Liver (tissue), 3 donors: ENCODE measurements around the gene UBE2U.

Source experiments
- CTCF ChIP-seq: fragments of 150-350 bp; IDR thresholded peaks from 2 replicates; pipeline ENCODE4 v1.5.1; 2017; ENCODE audit warnings: improper control_type of control experiment, low read depth, low read length; ENCODE audit not compliant: missing input control
- FOXA1 ChIP-seq: IDR thresholded peaks from 2 replicates; pipeline ENCODE4 v1.6.1; 2016; ENCODE audit warnings: antibody characterized with exemption
- GABPA ChIP-seq, 2 donors: IDR thresholded peaks in 1 of 2; conservative IDR thresholded peaks in 1 of 2; 2 replicates each; pipeline ENCODE4 v1.6.1; 2016; ENCODE audit warnings: antibody characterized with exemption in 2 of 2, mild to moderate bottlenecking in 1 of 2, moderate library complexity in 1 of 2
- HNF4G ChIP-seq: IDR thresholded peaks from 2 replicates; pipeline ENCODE4 v1.6.1; 2016; ENCODE audit warnings: antibody characterized with exemption
- JUND ChIP-seq, 2 donors: IDR thresholded peaks; 2 replicates each; pipeline ENCODE4 v1.6.1; 2016; ENCODE audit warnings: antibody characterized with exemption in 2 of 2
- NR2F2 ChIP-seq: IDR thresholded peaks from 2 replicates; pipeline ENCODE4 v1.6.1; 2016; ENCODE audit warnings: antibody characterized with exemption
- RAD21 ChIP-seq, 2 donors: IDR thresholded peaks; 2 replicates each; pipeline ENCODE4 v1.6.1; 2016; ENCODE audit warnings: antibody characterized with exemption in 2 of 2, mild to moderate bottlenecking in 2 of 2
- REST ChIP-seq: IDR thresholded peaks from 2 replicates; pipeline ENCODE4 v1.6.1; 2016; ENCODE audit warnings: antibody characterized with exemption, mild to moderate bottlenecking
- RXRA ChIP-seq, 2 donors: IDR thresholded peaks; 2 replicates each; pipeline ENCODE4 v1.6.1; 2017 to 2018; ENCODE audit warnings: antibody characterized with exemption in 2 of 2, mild to moderate bottlenecking in 1 of 2
- TAF1 ChIP-seq: conservative IDR thresholded peaks from 2 replicates; pipeline ENCODE4 v1.6.1; 2016; ENCODE audit warnings: antibody characterized with exemption, mild to moderate bottlenecking
- ZBTB33 ChIP-seq: IDR thresholded peaks from 2 replicates; pipeline ENCODE4 v1.6.1; 2016; ENCODE audit warnings: antibody characterized with exemption
- donor health status: healthy.
- donor health status: healthy.

- TF ChIP-seq CTCF (no peak), REST (no peak), FOXA1 (no peak), JUND (IDR thresholded peaks at IDR 0.05) (no peak), ZBTB33 (no peak), NR2F2 (no peak), RXRA (IDR thresholded peaks at IDR 0.05) (no peak), TAF1 (no peak), HNF4G (no peak), GABPA (IDR thresholded peaks at IDR 0.05 in 1 of 2, conservative IDR thresholded peaks at IDR 0.05 in 1 of 2) (no peak), RAD21 (IDR thresholded peaks at IDR 0.05) (no peak)
Observed at GRCh38 chr1:64265141-64265540, 61.7 kb downstream of the UBE2U start.
